Ishikawa (cell line): ENCODE measurements around the gene C1orf105.

Experiments
- CEBPB ChIP-seq: IDR thresholded peaks from 2 replicates; pipeline ENCODE4 v1.6.1; 2012
- CREB1 ChIP-seq: IDR thresholded peaks from 2 replicates; pipeline ENCODE4 v1.6.1; 2012; ENCODE audit warnings: low read depth
- EGR1 ChIP-seq: IDR thresholded peaks from 2 replicates; pipeline ENCODE4 v1.6.1; 2012
- EP300 ChIP-seq: IDR thresholded peaks from 2 replicates; pipeline ENCODE4 v1.6.1; 2012; ENCODE audit warnings: borderline replicate concordance
- NFIC ChIP-seq: IDR thresholded peaks from 2 replicates; pipeline ENCODE4 v1.6.1; 2012
- TAF1 ChIP-seq: IDR thresholded peaks from 2 replicates; pipeline ENCODE4 v1.6.1; 2012; ENCODE audit warnings: low read depth, mild to moderate bottlenecking
- YY1 ChIP-seq: IDR thresholded peaks from 2 replicates; pipeline ENCODE4 v1.6.1; 2012; ENCODE audit warnings: low read depth
- TF ChIP-seq, protein P1 (sequence below): IDR thresholded peaks from 2 replicates; pipeline ENCODE4 v1.6.1; 2012

DNA sequence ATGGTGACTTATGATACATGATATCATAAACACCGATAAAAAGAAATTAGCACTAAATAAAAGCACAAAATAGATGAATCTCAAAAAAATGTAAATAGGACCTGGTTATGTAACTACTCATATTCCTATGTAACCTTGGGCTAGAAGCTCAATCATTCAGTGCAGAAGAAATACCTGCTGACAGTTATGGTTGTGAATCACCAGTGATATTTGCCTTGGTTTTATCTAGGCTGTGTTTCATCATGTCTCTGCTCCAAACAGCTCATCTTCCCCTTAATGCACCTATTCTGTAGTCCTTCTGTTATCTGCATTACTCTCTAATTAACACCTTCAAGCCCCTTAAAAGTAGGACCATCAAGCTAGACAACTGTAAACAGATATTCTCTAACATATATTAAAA is 39.7 kb downstream of the C1orf105 start:
- TF ChIP-seq CREB1 (no peak), EP300 (no peak), TAF1 (no peak), CEBPB (no peak), EGR1 (no peak), NFIC (no peak), YY1 (no peak)
- TF ChIP-seq, protein P1, sequence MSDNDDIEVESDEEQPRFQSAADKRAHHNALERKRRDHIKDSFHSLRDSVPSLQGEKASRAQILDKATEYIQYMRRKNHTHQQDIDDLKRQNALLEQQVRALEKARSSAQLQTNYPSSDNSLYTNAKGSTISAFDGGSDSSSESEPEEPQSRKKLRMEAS = no peak
